IMR-90 (cell line): ENCODE measurements around the gene SLITRK1. TPM values are rescaled to one million over a fixed set of nuclear protein-coding genes. Genes with fewer than 3 reads are reported as not detected.

Experiments used
- ATAC-seq: fragments of 200-7000 bp; cut with Tn5 transposase; 2 replicates; pipeline ENCODE4 v1.9.1; 2020; ENCODE audit warnings: low read depth, mild to moderate bottlenecking, moderate library complexity
- BruUV-seq: library from RNA; stranded (reverse); fragments of 400-500 nt; replicated peaks from 2 replicates; lab custom pipeline; 2021; lab: Mats Ljungman, UMichigan
- CTCF ChIA-PET: fragments of 300-600 bp; formaldehyde crosslinking; extraction: SDS; loops from one replicate; lab custom pipeline; 2021; ENCODE audit warnings: antibody characterized with exemption; lab: Yijun Ruan, JAX
- POLR2A ChIA-PET: fragments of 300-600 bp; sonication (Branson Sonifier 250); formaldehyde crosslinking; loops from one replicate; lab custom pipeline; 2022; ENCODE audit warnings: antibody characterized with exemption; ENCODE audit not compliant: unreplicated experiment; lab: Charles Lee
- DNase-seq: peaks from one replicate; pipeline ENCODE4 v3.0.0; 2013
- H2AFZ ChIP-seq: replicated peaks from 2 replicates; pipeline ENCODE3; 2013; ENCODE audit warnings: low read length, mild to moderate bottlenecking; ENCODE audit not compliant: poor library complexity
- H2AK5ac ChIP-seq: 2 replicates; pipeline ENCODE4 v1.6.1; 2013; ENCODE audit warnings: low read depth, low read length, inconsistent platforms
- H2AK9ac ChIP-seq: replicated peaks from 2 replicates; pipeline ENCODE3; 2013; ENCODE audit warnings: mild to moderate bottlenecking, low read depth, low read length, moderate library complexity; ENCODE audit not compliant: poor library complexity
- H2BK120ac ChIP-seq: 2 replicates; pipeline ENCODE4 v1.6.1; 2013; ENCODE audit warnings: low read depth, low read length, inconsistent platforms
- H2BK15ac ChIP-seq: 3 replicates; pipeline ENCODE4 v1.6.1; 2013; ENCODE audit warnings: low read depth, low read length, inconsistent platforms
- H2BK20ac ChIP-seq: 2 replicates; pipeline ENCODE4 v1.6.1; 2013; ENCODE audit warnings: low read depth, mild to moderate bottlenecking, inconsistent platforms, low read length, moderate library complexity
- H2BK5ac ChIP-seq: 2 replicates; pipeline ENCODE4 v1.6.1; 2013; ENCODE audit warnings: mild to moderate bottlenecking, low read depth, low read length, inconsistent platforms; ENCODE audit not compliant: poor library complexity, severe bottlenecking
- H3K14ac ChIP-seq: replicated peaks from 2 replicates; pipeline ENCODE4 v1.6.1; 2013; ENCODE audit warnings: low read depth, low read length, inconsistent platforms
- H3K18ac ChIP-seq: 2 replicates; pipeline ENCODE4 v1.6.1; 2013; ENCODE audit warnings: low read depth, low read length, control low read depth
- H3K23ac ChIP-seq: 2 replicates; pipeline ENCODE4 v1.6.1; 2013; ENCODE audit warnings: low read depth, low read length, inconsistent platforms
- H3K27ac ChIP-seq: 2 replicates; pipeline ENCODE4 v1.5.1; 2013; ENCODE audit warnings: mild to moderate bottlenecking, control low read depth, low read length; ENCODE audit not compliant: insufficient read depth
- H3K27me3 ChIP-seq: 2 replicates; pipeline ENCODE4 v1.6.1; 2013; ENCODE audit warnings: low read length; ENCODE audit not compliant: control insufficient read depth, insufficient read depth
- H3K36me3 ChIP-seq: 2 replicates; pipeline ENCODE4 v1.6.1; 2013; ENCODE audit warnings: low read length, mixed read lengths; ENCODE audit not compliant: control insufficient read depth, insufficient read depth
- H3K4ac ChIP-seq: 2 replicates; pipeline ENCODE4 v1.6.1; 2013; ENCODE audit warnings: low read depth, low read length, inconsistent platforms
- H3K4me1 ChIP-seq: 2 replicates; pipeline ENCODE4 v1.6.1; 2013; ENCODE audit warnings: low read length, mixed read lengths; ENCODE audit not compliant: control insufficient read depth, insufficient read depth
- H3K4me2 ChIP-seq: 2 replicates; pipeline ENCODE4 v1.6.1; 2013; ENCODE audit warnings: low read depth, mild to moderate bottlenecking, control low read depth, low read length, moderate library complexity
- H3K4me3 ChIP-seq: 2 replicates; pipeline ENCODE4 v1.5.1; 2013; ENCODE audit warnings: low read depth, mild to moderate bottlenecking, control low read depth, low read length, moderate library complexity; ENCODE audit not compliant: insufficient read depth
- H3K56ac ChIP-seq: 2 replicates; pipeline ENCODE4 v1.6.1; 2013; ENCODE audit warnings: low read length, inconsistent platforms; ENCODE audit not compliant: insufficient read depth; ENCODE audit errors: extremely low read depth
- H3K79me1 ChIP-seq, 2 experiments: 2 replicates each; pipeline ENCODE4 v1.6.1; 2013; ENCODE audit warnings: low read length in 2 of 2, inconsistent platforms in 1 of 2, low read depth in 1 of 2
- H3K9ac ChIP-seq: 2 replicates; pipeline ENCODE4 v1.6.1; 2013; ENCODE audit warnings: low read depth, low read length, control low read depth
- H3K9me1 ChIP-seq: 2 replicates; pipeline ENCODE4 v1.6.1; 2013; ENCODE audit warnings: low read length, inconsistent platforms; ENCODE audit not compliant: insufficient read depth
- H3K9me3 ChIP-seq: 2 replicates; pipeline ENCODE4 v1.6.1; 2013; ENCODE audit warnings: low read length; ENCODE audit not compliant: control insufficient read depth, insufficient read depth
- H4K20me1 ChIP-seq: 2 replicates; pipeline ENCODE4 v1.6.1; 2013; ENCODE audit warnings: low read length, inconsistent platforms; ENCODE audit not compliant: insufficient read depth
- H4K5ac ChIP-seq: 2 replicates; pipeline ENCODE4 v1.6.1; 2013; ENCODE audit warnings: mild to moderate bottlenecking, low read depth, low read length, control low read depth
- H4K8ac ChIP-seq, 2 experiments: 2 replicates each; pipeline ENCODE4 v1.6.1; 2013; ENCODE audit warnings: low read depth in 2 of 2, low read length in 2 of 2, control low read depth in 1 of 2, inconsistent platforms in 1 of 2
- H4K91ac ChIP-seq: 2 replicates; pipeline ENCODE4 v1.6.1; 2013; ENCODE audit warnings: low read depth, low read length, inconsistent platforms; ENCODE audit not compliant: insufficient read depth
- ELK1 ChIP-seq: fragments of 150-350 bp; IDR thresholded peaks from 2 replicates; pipeline ENCODE4 v1.6.1; 2016; ENCODE audit warnings: low read depth, mild to moderate bottlenecking, low read length, moderate library complexity, borderline replicate concordance
- MAZ ChIP-seq: IDR thresholded peaks from 2 replicates; pipeline ENCODE4 v1.6.1; 2012; ENCODE audit warnings: low read depth, mild to moderate bottlenecking, low read length, improper control_type of control experiment, moderate library complexity, borderline replicate concordance
- NFE2L2 ChIP-seq: fragments of 150-350 bp; IDR thresholded peaks from 2 replicates; pipeline ENCODE4 v1.6.1; 2016; ENCODE audit warnings: low read depth, mild to moderate bottlenecking, low read length
- POLR2A ChIP-seq: IDR thresholded peaks from 2 replicates; pipeline ENCODE4 v1.6.1; 2012; ENCODE audit warnings: mild to moderate bottlenecking, low read depth, low read length
- SMC3 ChIP-seq: fragments of 150-350 bp; IDR thresholded peaks from 2 replicates; pipeline ENCODE4 v1.6.1; 2016; ENCODE audit warnings: low read depth, mild to moderate bottlenecking, antibody characterized with exemption, low read length, moderate library complexity
- WGBS, 2 experiments: methylation state at CpG; one replicate each; pipeline versions ENCODE4 v1.1.5 to v1.1.7; 2013; ENCODE audit warnings: missing lambda C conversion rate in 2 of 2; ENCODE audit not compliant: insufficient read length in 1 of 2; ENCODE audit errors: extremely low coverage in 2 of 2; 5-methylcytosine and 5-hydroxymethylcytosine counted together
- dilution Hi-C: fragments of 300-500 bp; cut with HindIII; formaldehyde crosslinking; loops from one replicate; pipeline ENCODE4 v1.14.3; 2018; ENCODE audit warnings: low sequenced_read_pairs; ENCODE audit not compliant: unreplicated experiment
- in situ Hi-C: fragments of 300-500 bp; cut with MboI; formaldehyde crosslinking; loops from 3 replicates; pipeline ENCODE4 v1.14.3; 2019; ENCODE audit warnings: low sequenced_read_pairs, inconsistent platforms, mixed read lengths
- intact Hi-C: fragments of 100-400 bp; cut with micrococcal nuclease; formaldehyde crosslinking; loops from 2 replicates; pipeline ENCODE4 v1.10.0; 2022
- polyA plus RNA-seq, 3 experiments: library from polyadenylated mRNA; depleted of rRNA; stranded (reverse); fragments of >200 nt; gene quantifications; 2 replicates each; pipeline ENCODE4 v1.2.3, GENCODE V29; 2012; ENCODE audit warnings: low replicate concordance in 1 of 3
- total RNA-seq: library from RNA; depleted of rRNA; stranded (reverse); fragments of >200 nt; gene quantifications from 2 replicates; pipeline ENCODE4 v1.2.3, GENCODE V29; 2012

SLITRK1 gene
- total and polyA plus RNA-seq, 2 of the 4 experiments (the other 2 are of a cell fraction), result under 0.01 to 0.07 TPM

- Histone ChIP-seq H4K91ac (no peak overlapping the region), H4K8ac (no peak overlapping the region), H3K23ac (no peak overlapping the region), H3K79me1 (no peaks in the 10 kb centered on the region), H2BK15ac (no peak overlapping the region), H3K36me3 (no peaks in the 10 kb centered on the region), H3K27me3 (peaks cover 17% of the 10 kb centered on the region), H2BK120ac (no peak overlapping the region), H2BK20ac (no peak overlapping the region), H2AFZ (no peak overlapping the region), H3K14ac (no peak overlapping the region), H4K5ac (no peak overlapping the region), H2AK9ac (no peak overlapping the region), H3K4me1 (no peaks in the 10 kb centered on the region), H3K9me3 (peaks cover 6% of the 10 kb centered on the region), H3K9ac (no peak overlapping the region), H3K4me2 (no peak overlapping the region), H3K4ac (no peak overlapping the region), H3K27ac (no peak overlapping the region), H2AK5ac (no peak overlapping the region), H3K56ac (no peak overlapping the region), H4K20me1 (no peaks in the 10 kb centered on the region), H3K18ac (no peak overlapping the region), H3K9me1 (no peaks in the 10 kb centered on the region), H3K4me3 (no peak overlapping the region), H2BK5ac (no peak overlapping the region)
- BruUV-seq, result no TSS peak
- ATAC-seq (no peak), DNase-seq (no peak)
- TF ChIP-seq SMC3 (no peak), ELK1 (no peak), POLR2A (no peak), NFE2L2 (no peak), MAZ (no peak)
- intact Hi-C loops (no loop called here), dilution Hi-C loops (no loop called here), in situ Hi-C loops (no loop called here)
- WGBS, 2 experiments, result no CpG with 5 or more reads among the region's 12 CpGs
- POLR2A ChIA-PET, result no interaction called here
- CTCF ChIA-PET, result interaction anchor here (0.6 kb wide), 1 partner anchor 970 kb away, joined by 5 read pairs; no protein-coding TSS in a partner anchor
Observed at GRCh38 chr13:83877651-83878355, 4.5 kb downstream of the SLITRK1 start.
